GM19239 (cell line): ENCODE measurements around the gene INAFM2.

ENCODE experiments used
- DNase-seq: peaks from one replicate; pipeline ENCODE4 v3.0.0; 2011; ENCODE audit warnings: low spot score; ENCODE audit not compliant: insufficient read length
- FAIRE-seq: peaks from 2 replicates; lab custom pipeline; 2011; peaks lifted over from hg19 to GRCh38; lab: Jason Lieb, UNC

The INAFM2 gene

GRCh38 chr15:40323953-40324937, 753 bp downstream of the INAFM2 start:
- DNase-seq (no peak), FAIRE-seq (peak; percentile 11)

- DNase-seq (no peak), FAIRE-seq (no peak)
These were observed 1.7 kb downstream of the INAFM2 start for GRCh38 chr15:40325188-40325587.

- no peak for DNase-seq
- FAIRE-seq: no peak
These were observed 2.2 kb downstream of the INAFM2 start for GRCh38 chr15:40325700-40326099.

- FAIRE-seq: no peak
- DNase-seq: no peak
These were observed 4.0 kb downstream of the INAFM2 start for GRCh38 chr15:40327457-40327856.

- no peak for DNase-seq
- no peak for FAIRE-seq
These were observed 4.7 kb downstream of the INAFM2 start for GRCh38 chr15:40328176-40328575.

- FAIRE-seq: no peak
- no peak for DNase-seq
These were observed 5.3 kb downstream of the INAFM2 start for GRCh38 chr15:40328751-40329150.

- FAIRE-seq (no peak), DNase-seq (no peak)
These were observed 6.3 kb downstream of the INAFM2 start for GRCh38 chr15:40329804-40330203.

- FAIRE-seq (no peak), DNase-seq (no peak)
These were observed 6.9 kb downstream of the INAFM2 start for GRCh38 chr15:40330368-40330836.

- FAIRE-seq (no peak), DNase-seq (no peak)
These were observed 7.5 kb downstream of the INAFM2 start for GRCh38 chr15:40331026-40331425.

GRCh38 chr15:40331637-40332036, 8.1 kb downstream of the INAFM2 start:
- DNase-seq (no peak), FAIRE-seq (no peak)

- FAIRE-seq: no peak
- no peak for DNase-seq
These were observed 8.8 kb downstream of the INAFM2 start for GRCh38 chr15:40332113-40332781.

GRCh38 chr15:40333922-40334492, 10.5 kb downstream of the INAFM2 start:
- FAIRE-seq (peak; percentile 63), DNase-seq (no peak)

GRCh38 chr15:40334541-40334940, 11.0 kb downstream of the INAFM2 start:
- FAIRE-seq (no peak), DNase-seq (no peak)

GRCh38 chr15:40334941-40335795, 11.7 kb downstream of the INAFM2 start:
- FAIRE-seq (no peak), DNase-seq (no peak)

GRCh38 chr15:40335938-40336743, 12.6 kb downstream of the INAFM2 start:
- no peak for DNase-seq
- no peak for FAIRE-seq

- FAIRE-seq (peak; percentile 37), DNase-seq (peak; percentile 40)
These were observed 13.2 kb downstream of the INAFM2 start for GRCh38 chr15:40336744-40337122.

- no peak for DNase-seq
- FAIRE-seq: no peak
These were observed 14.1 kb downstream of the INAFM2 start for GRCh38 chr15:40337597-40337996.

- peak; percentile 76 for FAIRE-seq
These were observed 14.7 kb downstream of the INAFM2 start for GRCh38 chr15:40338041-40338657.

More at GRCh38 chr15:40338041-40338657, 14.7 kb downstream of the INAFM2 start:
- DNase-seq: peak; percentile 92
